Immature natural killer cell (primary cell): Measurements from ENCODE around the gene EVL. TPM values are rescaled to one million over a fixed set of nuclear protein-coding genes. Genes with fewer than 3 reads are reported as not detected.

Experiments
- DNase-seq, 3 donors: peaks; one replicate each; pipeline ENCODE4 v3.0.0; 2022; ENCODE audit warnings: mixed read lengths in 1 of 3
- H3K27ac Mint-ChIP-seq, 6 donors: one replicate each; pipeline ENCODE4 v1.8.0; 2020; ENCODE audit warnings: mixed read lengths in 6 of 6, mild to moderate bottlenecking in 5 of 6, inconsistent platforms in 4 of 6, moderate library complexity in 3 of 6
- H3K27me3 Mint-ChIP-seq, 3 donors: one replicate each; pipeline ENCODE4 v1.8.0; 2020 to 2021; ENCODE audit warnings: low read depth in 3 of 3, mild to moderate bottlenecking in 3 of 3, mixed read lengths in 3 of 3, moderate library complexity in 3 of 3, inconsistent platforms in 1 of 3
- H3K36me3 Mint-ChIP-seq, 3 donors: one replicate each; pipeline ENCODE4 v1.8.0; 2020; ENCODE audit warnings: mixed read lengths in 3 of 3, inconsistent platforms in 2 of 3, mild to moderate bottlenecking in 2 of 3
- H3K4me1 Mint-ChIP-seq, 2 donors: one replicate each; pipeline ENCODE4 v1.8.0; 2020; ENCODE audit warnings: inconsistent platforms in 2 of 2, mild to moderate bottlenecking in 2 of 2, mixed read lengths in 2 of 2, moderate library complexity in 1 of 2
- H3K4me3 Mint-ChIP-seq, 5 donors: one replicate each; pipeline ENCODE4 v1.8.0; 2020; ENCODE audit warnings: mild to moderate bottlenecking in 5 of 5, mixed read lengths in 5 of 5, inconsistent platforms in 3 of 5, moderate library complexity in 3 of 5
- H3K9me3 Mint-ChIP-seq, 6 donors: one replicate each; pipeline ENCODE4 v1.8.0; 2020; ENCODE audit warnings: mild to moderate bottlenecking in 6 of 6, mixed read lengths in 6 of 6, inconsistent platforms in 4 of 6, moderate library complexity in 3 of 6
- polyA plus RNA-seq, 3 donors: library from polyadenylated mRNA; unstranded; fragments of 300-500 nt; fragmentation: Illumina TruSeq; gene quantifications; one replicate each; pipeline ENCODE4 v1.2.3, GENCODE V29; 2021

The EVL gene
- polyA plus RNA-seq, 3 donors from 2014 or later = 56.8 to 135 (median 76.3) TPM

GRCh38 chr14:100031506-100032281, 33.5 kb upstream of the EVL start:
- Mint-ChIP-seq H3K27me3 (peaks cover 0 to 2% (median 0%) of the 10 kb centered on the region in 3 donors), H3K36me3 (peaks cover 0 to 3% (median 0%) of the 10 kb centered on the region in 3 donors), H3K9me3 (no peaks in the 10 kb centered on the region), H3K27ac (no peak overlapping the region), H3K4me3 (no peak overlapping the region), H3K4me1 (no peaks in the 10 kb centered on the region)
- no peak for DNase-seq

GRCh38 chr14:100032738-100033137, 32.5 kb upstream of the EVL start:
- H3K4me1 Mint-ChIP-seq = no peaks in the 10 kb centered on the region
- no peaks in the 10 kb centered on the region for H3K9me3 Mint-ChIP-seq
- no peak overlapping the region for H3K27ac Mint-ChIP-seq
- H3K4me3 Mint-ChIP-seq = no peak overlapping the region
- H3K36me3 Mint-ChIP-seq = peaks cover 0 to 3% (median 0%) of the 10 kb centered on the region in 3 donors
- DNase-seq = no peak
- H3K27me3 Mint-ChIP-seq = peaks cover 0 to 2% (median 0%) of the 10 kb centered on the region in 3 donors

GRCh38 chr14:100033347-100034075, 31.7 kb upstream of the EVL start:
- no peaks in the 10 kb centered on the region for H3K9me3 Mint-ChIP-seq
- H3K36me3 Mint-ChIP-seq = peaks cover 0 to 3% (median 0%) of the 10 kb centered on the region in 3 donors
- no peak overlapping the region for H3K27ac Mint-ChIP-seq
- peaks cover 0 to 2% (median 0%) of the 10 kb centered on the region in 3 donors for H3K27me3 Mint-ChIP-seq
- no peaks in the 10 kb centered on the region for H3K4me1 Mint-ChIP-seq
- no peak overlapping the region for H3K4me3 Mint-ChIP-seq
- DNase-seq = no peak

- Mint-ChIP-seq H3K4me3 (no peak overlapping the region), H3K36me3 (peaks cover 0 to 3% (median 0%) of the 10 kb centered on the region in 3 donors), H3K4me1 (no peaks in the 10 kb centered on the region), H3K27me3 (peaks cover 0 to 2% (median 0%) of the 10 kb centered on the region in 3 donors), H3K27ac (peak overlapping the region in 1 of 6 donors; percentile 5), H3K9me3 (no peaks in the 10 kb centered on the region)
- DNase-seq = no peak
These were observed 30.8 kb upstream of the EVL start for GRCh38 chr14:100034468-100034867.

DNA sequence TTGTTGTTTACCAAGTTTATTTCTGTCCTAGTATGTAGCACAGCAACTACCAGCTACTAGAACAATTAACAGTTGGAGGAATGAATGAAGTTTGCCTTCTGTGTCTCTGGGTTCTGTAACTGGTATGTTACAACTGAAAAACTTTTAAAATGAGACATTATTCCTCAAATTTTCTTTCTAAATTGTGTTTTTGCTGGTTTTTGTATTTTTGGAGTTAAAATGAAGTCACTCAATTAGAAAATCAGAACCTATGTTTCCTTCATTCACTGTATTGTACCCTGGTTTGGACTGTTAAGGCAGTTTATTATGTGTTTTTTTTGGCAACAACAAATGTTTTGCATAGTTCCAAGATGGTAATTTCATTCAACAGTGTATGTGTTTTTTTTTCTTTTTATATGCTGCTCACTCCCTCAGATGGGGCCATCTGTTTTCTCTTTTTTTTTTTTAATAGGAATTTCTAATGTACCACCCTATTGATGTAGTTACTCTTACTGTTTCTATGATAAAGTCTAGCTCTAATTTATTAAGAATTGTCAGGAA, 30.2 kb upstream of the EVL start:
- Mint-ChIP-seq H3K27me3 (no peaks in the 10 kb centered on the region), H3K4me1 (no peaks in the 10 kb centered on the region), H3K4me3 (no peak overlapping the region), H3K9me3 (no peaks in the 10 kb centered on the region), H3K36me3 (peaks cover 0 to 3% (median 0%) of the 10 kb centered on the region in 3 donors), H3K27ac (peak overlapping the region in 2 of 6 donors; percentile 5 to 14)
- no peak for DNase-seq

- Mint-ChIP-seq H3K36me3 (peaks cover 0 to 3% (median 0%) of the 10 kb centered on the region in 3 donors), H3K27me3 (no peaks in the 10 kb centered on the region), H3K27ac (peak overlapping the region in 1 of 6 donors; percentile 14), H3K9me3 (no peaks in the 10 kb centered on the region), H3K4me3 (no peak overlapping the region), H3K4me1 (peaks cover 0 to 7% of the 10 kb centered on the region in 2 donors)
- no peak for DNase-seq
These were observed 29.5 kb upstream of the EVL start for GRCh38 chr14:100035700-100036099.

- Mint-ChIP-seq H3K27ac (no peak overlapping the region), H3K4me3 (no peak overlapping the region), H3K4me1 (peaks cover 4 to 16% of the 10 kb centered on the region in 2 donors), H3K9me3 (no peaks in the 10 kb centered on the region), H3K27me3 (no peaks in the 10 kb centered on the region), H3K36me3 (no peaks in the 10 kb centered on the region)
- DNase-seq = no peak
These were observed 27.9 kb upstream of the EVL start for GRCh38 chr14:100037353-100037752.

- peak overlapping the region in 1 of 6 donors; percentile 2 for H3K27ac Mint-ChIP-seq
- H3K27me3 Mint-ChIP-seq = no peaks in the 10 kb centered on the region
- no peak overlapping the region for H3K4me3 Mint-ChIP-seq
- no peaks in the 10 kb centered on the region for H3K9me3 Mint-ChIP-seq
- peaks cover 4 to 16% of the 10 kb centered on the region in 2 donors for H3K4me1 Mint-ChIP-seq
- DNase-seq = no peak
- H3K36me3 Mint-ChIP-seq = no peaks in the 10 kb centered on the region
These were observed 27.2 kb upstream of the EVL start for GRCh38 chr14:100038065-100038464.

GRCh38 chr14:100039903-100040302, 25.3 kb upstream of the EVL start:
- Mint-ChIP-seq H3K4me1 (peaks cover 4 to 16% of the 10 kb centered on the region in 2 donors), H3K36me3 (no peaks in the 10 kb centered on the region), H3K27me3 (no peaks in the 10 kb centered on the region), H3K4me3 (no peak overlapping the region), H3K27ac (no peak overlapping the region), H3K9me3 (no peaks in the 10 kb centered on the region)
- DNase-seq = no peak

GRCh38 chr14:100041271-100041670, 24.0 kb upstream of the EVL start:
- Mint-ChIP-seq H3K27ac (peak overlapping the region in 1 of 6 donors; percentile 39), H3K4me3 (no peak overlapping the region), H3K27me3 (no peaks in the 10 kb centered on the region), H3K36me3 (no peaks in the 10 kb centered on the region), H3K4me1 (peaks cover 4 to 16% of the 10 kb centered on the region in 2 donors), H3K9me3 (no peaks in the 10 kb centered on the region)
- no peak for DNase-seq

- peaks cover 4 to 16% of the 10 kb centered on the region in 2 donors for H3K4me1 Mint-ChIP-seq
- peaks cover 0 to 1% (median 0%) of the 10 kb centered on the region in 3 donors for H3K27me3 Mint-ChIP-seq
- H3K27ac Mint-ChIP-seq = no peak overlapping the region
- DNase-seq = no peak
- H3K4me3 Mint-ChIP-seq = no peak overlapping the region
- no peaks in the 10 kb centered on the region for H3K9me3 Mint-ChIP-seq
- H3K36me3 Mint-ChIP-seq = no peaks in the 10 kb centered on the region
These were observed 22.9 kb upstream of the EVL start for GRCh38 chr14:100042286-100042685.

DNA sequence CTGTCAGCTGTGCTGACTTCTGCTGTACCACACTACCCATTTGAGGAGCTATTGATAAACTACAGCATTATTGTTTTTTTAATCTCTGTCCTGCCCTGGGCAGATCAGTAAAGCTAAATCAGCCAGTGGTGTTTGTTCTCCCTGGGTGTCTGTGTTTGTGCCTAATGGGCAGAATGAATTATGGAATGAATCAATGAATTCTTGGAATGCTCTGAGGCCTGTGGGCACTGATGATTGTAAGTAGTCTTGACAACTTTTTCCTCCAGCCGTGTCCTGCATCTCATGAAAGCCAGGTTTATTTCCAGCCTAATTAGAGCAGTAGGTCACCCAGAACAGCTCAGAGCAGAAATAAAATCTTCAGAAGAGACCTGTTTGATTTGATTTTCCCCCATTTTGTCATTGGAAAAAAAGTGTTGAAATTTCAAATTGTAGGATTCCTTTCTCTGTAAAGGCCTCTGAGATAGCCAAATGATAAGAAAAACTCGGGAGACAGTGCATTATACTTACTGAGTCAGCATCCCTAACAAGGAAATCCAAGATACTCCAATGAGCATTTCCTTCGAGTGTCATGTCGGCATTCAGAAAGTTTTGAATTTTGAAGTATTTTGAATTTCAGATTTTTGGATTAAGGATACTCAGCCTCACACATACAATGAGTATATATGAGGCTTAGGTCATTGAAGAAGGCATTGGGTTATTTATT, 19.4 kb upstream of the EVL start:
- DNase-seq = no peak
- H3K27me3 Mint-ChIP-seq = peaks cover 1 to 3% (median 3%) of the 10 kb centered on the region in 3 donors
- H3K4me1 Mint-ChIP-seq = peaks cover 19 to 32% of the 10 kb centered on the region in 2 donors
- peak overlapping the region in 2 of 6 donors; percentile 5 to 30 for H3K27ac Mint-ChIP-seq
- H3K9me3 Mint-ChIP-seq = no peaks in the 10 kb centered on the region
- no peak overlapping the region for H3K4me3 Mint-ChIP-seq
- H3K36me3 Mint-ChIP-seq = no peaks in the 10 kb centered on the region

DNA sequence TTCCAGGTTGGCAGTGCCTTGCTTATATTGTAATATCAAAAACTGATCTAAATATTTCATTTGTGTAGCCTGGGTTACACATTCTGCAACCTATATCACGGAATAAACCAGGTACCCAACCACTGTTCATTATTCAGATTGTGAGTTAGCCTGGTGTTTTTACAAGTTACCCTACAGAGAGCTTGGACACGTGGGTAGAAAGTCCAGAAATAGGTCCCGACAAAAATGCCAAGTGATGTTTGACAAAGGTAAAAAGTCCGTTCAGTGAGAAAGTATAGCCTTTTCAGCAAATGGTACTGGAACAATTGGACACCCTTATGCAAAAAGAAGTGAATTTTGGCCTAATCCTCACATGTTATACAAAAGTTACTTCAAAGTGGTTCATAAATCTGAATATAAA, 17.6 kb upstream of the EVL start:
- Mint-ChIP-seq H3K27me3 (peaks cover 1 to 4% (median 3%) of the 10 kb centered on the region in 3 donors), H3K27ac (peak overlapping the region in 1 of 6 donors; percentile 64)
- no peak for DNase-seq

More for the DNA sequence above, 17.6 kb upstream of the EVL start:
- Mint-ChIP-seq H3K4me1 (peaks cover 16 to 23% of the 10 kb centered on the region in 2 donors), H3K4me3 (no peak overlapping the region), H3K36me3 (no peaks in the 10 kb centered on the region), H3K9me3 (no peaks in the 10 kb centered on the region)
